A673 (cell line): Measurements from ENCODE around the gene CFAP206. TPM values are rescaled to one million over a fixed set of nuclear protein-coding genes. Genes with fewer than 3 reads are reported as not detected.

Experiments
- BruUV-seq: library from RNA; stranded (reverse); fragments of 400-500 nt; replicated peaks from 2 replicates; lab custom pipeline; 2021; lab: Mats Ljungman, UMichigan
- CTCF ChIA-PET: fragments of 300-600 bp; sonication (Branson Sonifier 250); formaldehyde crosslinking; loops from one replicate; lab custom pipeline; 2022; ENCODE audit warnings: antibody characterized with exemption; lab: Charles Lee
- POLR2A ChIA-PET: fragments of 300-600 bp; sonication (Branson Sonifier 250); formaldehyde crosslinking; loops from one replicate; lab custom pipeline; 2022; ENCODE audit warnings: antibody characterized with exemption; ENCODE audit not compliant: low non-redundant PET; lab: Charles Lee
- DNase-seq: peaks from one replicate; pipeline ENCODE4 v3.0.0-alpha.2; 2015; ENCODE audit warnings: low spot score
- H3K27ac ChIP-seq: fragments of 200-600 bp; sonication (generic); 2 replicates; pipeline ENCODE4 v1.5.1; 2016; ENCODE audit warnings: mixed run types, low read depth, mild to moderate bottlenecking, mixed read lengths, antibody characterized with exemption, low read length; ENCODE audit not compliant: poor library complexity, severe bottlenecking
- H3K27me3 ChIP-seq: fragments of 200-600 bp; sonication (generic); replicated peaks from 2 replicates; pipeline ENCODE4 v1.6.1; 2017; ENCODE audit warnings: mixed run types, low read depth, mild to moderate bottlenecking, mixed read lengths, antibody characterized with exemption, low read length; ENCODE audit not compliant: insufficient read depth, poor library complexity
- H3K36me3 ChIP-seq: fragments of 200-600 bp; sonication (generic); 2 replicates; pipeline ENCODE4 v1.6.1; 2016; ENCODE audit warnings: mixed run types, mild to moderate bottlenecking, mixed read lengths, antibody characterized with exemption, low read length; ENCODE audit not compliant: insufficient read depth, poor library complexity, severe bottlenecking
- H3K4me1 ChIP-seq: fragments of 200-600 bp; sonication (generic); 2 replicates; pipeline ENCODE4 v1.6.1; 2017; ENCODE audit warnings: mixed run types, mild to moderate bottlenecking, mixed read lengths, antibody characterized with exemption, low read length; ENCODE audit not compliant: insufficient read depth, poor library complexity, severe bottlenecking
- H3K4me3 ChIP-seq: fragments of 200-600 bp; sonication (generic); 2 replicates; pipeline ENCODE4 v1.5.1; 2016; ENCODE audit warnings: low read depth, mixed run types, mild to moderate bottlenecking, mixed read lengths, low read length; ENCODE audit not compliant: poor library complexity, severe bottlenecking
- H3K9me3 ChIP-seq: fragments of 200-600 bp; sonication (generic); 2 replicates; pipeline ENCODE4 v1.6.1; 2016; ENCODE audit warnings: mixed run types, low read depth, mild to moderate bottlenecking, mixed read lengths, antibody characterized with exemption, low read length; ENCODE audit not compliant: poor library complexity, severe bottlenecking
- EZH2 ChIP-seq: fragments of 200-600 bp; sonication (generic); IDR thresholded peaks from 2 replicates; pipeline ENCODE4 v1.6.1; 2017; ENCODE audit warnings: borderline replicate concordance, low read depth, mild to moderate bottlenecking, mixed read lengths, antibody characterized with exemption, low read length; ENCODE audit not compliant: poor library complexity, severe bottlenecking
- intact Hi-C: fragments of 100-400 bp; cut with micrococcal nuclease; formaldehyde crosslinking; loops from one replicate; pipeline ENCODE4 v1.10.0; 2022; ENCODE audit not compliant: unreplicated experiment
- total RNA-seq: library from RNA; stranded (reverse); gene quantifications from 2 replicates; pipeline ENCODE4 v1.2.3, GENCODE V29; 2021
- TF ChIP-seq, protein P1 (sequence below): fragments of 300-800, 200-600 bp; sonication (generic); conservative IDR thresholded peaks from 2 replicates; pipeline ENCODE4 v1.5.1; 2017; ENCODE audit warnings: low read depth, mild to moderate bottlenecking, antibody characterized with exemption, low read length, moderate library complexity, mixed read lengths

The CFAP206 gene
- total RNA-seq, 1 experiment from 2014 or later: not detected

GRCh38 chr6:87444362-87444761 lies 36.6 kb downstream of the CFAP206 start:
- DNase-seq: no peak
- no peaks in the 10 kb centered on the region for H3K4me1 ChIP-seq
- no peak overlapping the region for H3K4me3 ChIP-seq
- BruUV-seq: no TSS peak
- no peak for TF ChIP-seq EZH2
- TF ChIP-seq, protein P1, sequence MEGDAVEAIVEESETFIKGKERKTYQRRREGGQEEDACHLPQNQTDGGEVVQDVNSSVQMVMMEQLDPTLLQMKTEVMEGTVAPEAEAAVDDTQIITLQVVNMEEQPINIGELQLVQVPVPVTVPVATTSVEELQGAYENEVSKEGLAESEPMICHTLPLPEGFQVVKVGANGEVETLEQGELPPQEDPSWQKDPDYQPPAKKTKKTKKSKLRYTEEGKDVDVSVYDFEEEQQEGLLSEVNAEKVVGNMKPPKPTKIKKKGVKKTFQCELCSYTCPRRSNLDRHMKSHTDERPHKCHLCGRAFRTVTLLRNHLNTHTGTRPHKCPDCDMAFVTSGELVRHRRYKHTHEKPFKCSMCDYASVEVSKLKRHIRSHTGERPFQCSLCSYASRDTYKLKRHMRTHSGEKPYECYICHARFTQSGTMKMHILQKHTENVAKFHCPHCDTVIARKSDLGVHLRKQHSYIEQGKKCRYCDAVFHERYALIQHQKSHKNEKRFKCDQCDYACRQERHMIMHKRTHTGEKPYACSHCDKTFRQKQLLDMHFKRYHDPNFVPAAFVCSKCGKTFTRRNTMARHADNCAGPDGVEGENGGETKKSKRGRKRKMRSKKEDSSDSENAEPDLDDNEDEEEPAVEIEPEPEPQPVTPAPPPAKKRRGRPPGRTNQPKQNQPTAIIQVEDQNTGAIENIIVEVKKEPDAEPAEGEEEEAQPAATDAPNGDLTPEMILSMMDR: no peak
- H3K27ac ChIP-seq: no peak overlapping the region
- no peaks in the 10 kb centered on the region for H3K9me3 ChIP-seq
- ChIA-PET POLR2A (no interaction called here), CTCF (no interaction called here)
- no peaks in the 10 kb centered on the region for H3K36me3 ChIP-seq
- intact Hi-C loops: no loop called here
- peaks cover 11% of the 10 kb centered on the region for H3K27me3 ChIP-seq

DNA sequence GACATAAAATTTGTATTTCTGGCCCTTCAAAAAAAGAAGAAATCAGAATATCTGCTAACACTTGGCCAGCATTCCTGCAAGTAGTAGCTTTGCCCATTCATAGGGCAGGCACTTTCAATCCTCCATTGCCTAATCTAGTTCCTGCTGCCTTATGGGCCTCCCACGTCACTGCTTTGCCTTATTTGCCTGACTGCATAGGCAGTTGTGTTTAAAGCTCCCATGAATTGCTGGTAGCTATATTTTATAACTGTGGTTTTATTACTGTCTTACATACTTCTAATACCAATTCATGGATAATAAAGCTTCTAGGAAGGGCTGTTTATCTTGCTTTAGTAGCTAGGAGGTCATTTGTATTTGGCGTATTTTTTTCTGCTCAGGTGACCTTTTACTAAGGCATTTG lies 57.3 kb downstream of the CFAP206 start:
- Histone ChIP-seq H3K27ac (no peak overlapping the region), H3K9me3 (no peaks in the 10 kb centered on the region), H3K4me3 (no peak overlapping the region), H3K27me3 (peaks cover 46% of the 10 kb centered on the region), H3K4me1 (no peaks in the 10 kb centered on the region), H3K36me3 (no peaks in the 10 kb centered on the region)
- DNase-seq: no peak
- CTCF ChIA-PET: interaction anchor here (1.2 kb wide), 1 partner anchor 72 kb away, joined by 7 read pairs; no protein-coding TSS in a partner anchor
- TF ChIP-seq, protein P1: no peak
- TF ChIP-seq EZH2: no peak
- BruUV-seq: no TSS peak
- intact Hi-C loops: no loop called here
- POLR2A ChIA-PET: no interaction called here

GRCh38 chr6:87472525-87473418 lies 65.0 kb downstream of the CFAP206 start, which contains the start of gene SLC35A1:
Gene SLC35A1 (plus strand): TSS chr6:87472974. CDS start chr6:87473004, 30 bp downstream.
- intact Hi-C loops: loop anchor here (2.0 to 10.0 kb wide), 2 partner anchors 150 to 232 kb away; partner anchors contain the start of genes AKIRIN2 and SMIM8
- peak; percentile 87 for DNase-seq
- Histone ChIP-seq H3K9me3 (no peaks in the 10 kb centered on the region), H3K27me3 (peaks cover 9% of the 10 kb centered on the region), H3K27ac (peak within 1 kb of the TSS; percentile 85), H3K4me3 (peak within 1 kb of the TSS; percentile 85), H3K36me3 (no peaks in the 10 kb centered on the region), H3K4me1 (peaks cover 5% of the 10 kb centered on the region)
- ChIA-PET POLR2A (no interaction called here), CTCF (no interaction called here)
- TF ChIP-seq EZH2: no peak
- TF ChIP-seq, protein P1: no peak
- no TSS peak for BruUV-seq
